ENCODE measurements around the gene ADD3. TPM values are rescaled to one million over a fixed set of nuclear protein-coding genes. Genes with fewer than 3 reads are reported as not detected.
"Not testable (repeated sequence)": the region's sequence is repeated elsewhere in the genome, so short reads cannot be mapped to it uniquely, and the experiment has no call there.

ADD3 gene
- total and polyA plus RNA-seq, 4 experiments from 2014 or later: 365 to 613 (median 449) TPM

GRCh38 chr10:109978481-109978880 lies 29.3 kb upstream of the ADD3 start:
- Histone ChIP-seq H3K27ac (ENCODE audit: low read depth, low read length) (no peak overlapping the region), H3K9me3 (ENCODE audit: control insufficient read depth in 1 of 2, low read length in 2 of 2) (no peaks in the 10 kb centered on the region), H3K4me1 (ENCODE audit: insufficient read depth, low read length) (no peaks in the 10 kb centered on the region), H3K4me3 (ENCODE audit: low read length in 2 of 2) (no peak overlapping the region), H3K36me3 (ENCODE audit: insufficient read depth, low read length) (no peaks in the 10 kb centered on the region), H3K27me3 (ENCODE audit: insufficient read depth, low read length) (no peaks in the 10 kb centered on the region)
- intact Hi-C loops (cut with micrococcal nuclease): loop anchor here (1.0 to 2.0 kb wide), 5 partner anchors 28 to 126 kb away; partner anchors contain the start of gene ADD3
- CTCF ChIA-PET (ENCODE audit: partially characterized antibody): interaction anchor here (0.7 to 8.0 kb wide), 25 partner anchors 9 to 160 kb away, joined by 3 to 62 read pairs (median 4); partner anchors contain the start of gene ADD3
- Mint-ChIP-seq H3K36me3 (no peaks in the 10 kb centered on the region), H3K9me3 (no peaks in the 10 kb centered on the region), H3K27me3 (no peaks in the 10 kb centered on the region), H3K4me1 (peaks cover 0 to 5% (median under 1%) of the 10 kb centered on the region in 4 donors), H3K4me3 (no peak overlapping the region), H3K27ac (no peak overlapping the region)
- peak; percentile 51 to 63 (median 58) for DNase-seq
- POLR2A ChIA-PET (ENCODE audit: partially characterized antibody): interaction anchor here (1.3 to 1.9 kb wide), 2 partner anchors 10 to 29 kb away, joined by 4 to 5 read pairs; partner anchors contain the start of gene ADD3

- no peaks in the 10 kb centered on the region for H3K27me3 Mint-ChIP-seq
- CTCF ChIA-PET (ENCODE audit: partially characterized antibody): interaction anchor here (0.8 to 8.0 kb wide), 21 partner anchors 9 to 317 kb away, joined by 3 to 62 read pairs (median 5); partner anchors contain the start of gene ADD3
These were observed 28.6 kb upstream of the ADD3 start for GRCh38 chr10:109979215-109979614.

GRCh38 chr10:109981650-109982049 lies 26.1 kb upstream of the ADD3 start:
- H3K9me3 Mint-ChIP-seq: peaks cover 0 to 8% (median 2%) of the 10 kb centered on the region in 8 donors
- ChIA-PET POLR2A (ENCODE audit: partially characterized antibody) (no interaction called here), CTCF (ENCODE audit: partially characterized antibody) (interaction anchor here (1.2 to 8.0 kb wide), 5 partner anchors 9 to 98 kb away, joined by 3 to 62 read pairs (median 4); no protein-coding TSS in a partner anchor)
- no peak overlapping the region for H3K27ac Mint-ChIP-seq
- H3K27me3 Mint-ChIP-seq: no peaks in the 10 kb centered on the region
- Histone ChIP-seq H3K36me3 (ENCODE audit: insufficient read depth, low read length) (no peaks in the 10 kb centered on the region), H3K4me1 (ENCODE audit: insufficient read depth, low read length) (no peaks in the 10 kb centered on the region), H3K27me3 (ENCODE audit: insufficient read depth, low read length) (no peaks in the 10 kb centered on the region), H3K9me3 (ENCODE audit: control insufficient read depth in 1 of 2, low read length in 2 of 2) (no peaks in the 10 kb centered on the region), H3K27ac (ENCODE audit: low read depth, low read length) (no peak overlapping the region), H3K4me3 (ENCODE audit: low read length in 2 of 2) (no peak overlapping the region)
- H3K4me3 Mint-ChIP-seq: no peak overlapping the region
- no peak for DNase-seq
- intact Hi-C loops (cut with micrococcal nuclease): no loop called here
- peaks cover 0 to 6% of the 10 kb centered on the region in 2 donors for H3K36me3 Mint-ChIP-seq
- H3K4me1 Mint-ChIP-seq: peaks cover 0 to 5% (median under 1%) of the 10 kb centered on the region in 4 donors

More at GRCh38 chr10:109979215-109979614, 28.6 kb upstream of the ADD3 start:
- H3K4me1 Mint-ChIP-seq: peaks cover 0 to 5% (median under 1%) of the 10 kb centered on the region in 4 donors
- no peaks in the 10 kb centered on the region for H3K4me1 ChIP-seq (ENCODE audit: insufficient read depth, low read length)
- DNase-seq: no peak
- no peaks in the 10 kb centered on the region for H3K36me3 Mint-ChIP-seq
- H3K27ac ChIP-seq (ENCODE audit: low read depth, low read length): no peak overlapping the region
- H3K4me3 ChIP-seq (ENCODE audit: low read length in 2 of 2): no peak overlapping the region
- H3K9me3 ChIP-seq (ENCODE audit: control insufficient read depth in 1 of 2, low read length in 2 of 2): no peaks in the 10 kb centered on the region
- POLR2A ChIA-PET (ENCODE audit: partially characterized antibody): interaction anchor here (1.9 kb wide), 1 partner anchor 9 kb away, joined by 5 read pairs; no protein-coding TSS in a partner anchor
- H3K4me3 Mint-ChIP-seq: no peak overlapping the region
- intact Hi-C loops (cut with micrococcal nuclease): loop anchor here (2.0 kb wide), 4 partner anchors 28 to 94 kb away; partner anchors contain the start of gene ADD3
- H3K27ac Mint-ChIP-seq: no peak overlapping the region
- no peaks in the 10 kb centered on the region for H3K36me3 ChIP-seq (ENCODE audit: insufficient read depth, low read length)
- no peaks in the 10 kb centered on the region for H3K9me3 Mint-ChIP-seq
- no peaks in the 10 kb centered on the region for H3K27me3 ChIP-seq (ENCODE audit: insufficient read depth, low read length)

- Histone ChIP-seq H3K9me3 (ENCODE audit: control insufficient read depth in 1 of 2, low read length in 2 of 2) (no peaks in the 10 kb centered on the region), H3K4me1 (ENCODE audit: insufficient read depth, low read length) (no peaks in the 10 kb centered on the region), H3K27me3 (ENCODE audit: insufficient read depth, low read length) (no peaks in the 10 kb centered on the region), H3K27ac (ENCODE audit: low read depth, low read length) (no peak overlapping the region), H3K36me3 (ENCODE audit: insufficient read depth, low read length) (no peaks in the 10 kb centered on the region), H3K4me3 (ENCODE audit: low read length in 2 of 2) (no peak overlapping the region)
- Mint-ChIP-seq H3K27me3 (no peaks in the 10 kb centered on the region), H3K36me3 (peaks cover 0 to 6% of the 10 kb centered on the region in 2 donors), H3K4me3 (no peak overlapping the region), H3K4me1 (peaks cover 0 to 5% (median under 1%) of the 10 kb centered on the region in 4 donors), H3K27ac (no peak overlapping the region), H3K9me3 (peaks cover 0 to 8% (median 2%) of the 10 kb centered on the region in 8 donors)
- CTCF ChIA-PET (ENCODE audit: partially characterized antibody): interaction anchor here (1.2 to 8.0 kb wide), 5 partner anchors 10 to 98 kb away, joined by 3 to 62 read pairs (median 4); no protein-coding TSS in a partner anchor
- intact Hi-C loops (cut with micrococcal nuclease): no loop called here
- POLR2A ChIA-PET (ENCODE audit: partially characterized antibody): no interaction called here
- DNase-seq: no peak
These were observed 25.7 kb upstream of the ADD3 start for GRCh38 chr10:109982123-109982522.

- no peaks in the 10 kb centered on the region for H3K27me3 Mint-ChIP-seq
These were observed 25.0 kb upstream of the ADD3 start for GRCh38 chr10:109982812-109983211.

GRCh38 chr10:109984013-109984412 lies 23.8 kb upstream of the ADD3 start:
- peaks cover 0 to 6% of the 10 kb centered on the region in 2 donors for H3K36me3 Mint-ChIP-seq
- Histone ChIP-seq H3K4me3 (ENCODE audit: low read length in 2 of 2) (no peak overlapping the region), H3K27me3 (ENCODE audit: insufficient read depth, low read length) (no peaks in the 10 kb centered on the region), H3K36me3 (ENCODE audit: insufficient read depth, low read length) (no peaks in the 10 kb centered on the region), H3K27ac (ENCODE audit: low read depth, low read length) (no peak overlapping the region), H3K9me3 (ENCODE audit: control insufficient read depth in 1 of 2, low read length in 2 of 2) (no peaks in the 10 kb centered on the region), H3K4me1 (ENCODE audit: insufficient read depth, low read length) (no peaks in the 10 kb centered on the region)
- intact Hi-C loops (cut with micrococcal nuclease): no loop called here
- H3K4me1 Mint-ChIP-seq: no peaks in the 10 kb centered on the region
- H3K27me3 Mint-ChIP-seq: peaks cover 0 to 1% of the 10 kb centered on the region in 2 donors
- peaks cover 0 to 8% (median 2%) of the 10 kb centered on the region in 8 donors for H3K9me3 Mint-ChIP-seq
- no peak overlapping the region for H3K4me3 Mint-ChIP-seq
- DNase-seq: no peak
- POLR2A ChIA-PET (ENCODE audit: partially characterized antibody): no interaction called here
- CTCF ChIA-PET (ENCODE audit: partially characterized antibody): no interaction called here
- no peak overlapping the region for H3K27ac Mint-ChIP-seq

More at GRCh38 chr10:109982812-109983211, 25.0 kb upstream of the ADD3 start:
- DNase-seq: no peak
- peaks cover 0 to 8% (median 2%) of the 10 kb centered on the region in 8 donors for H3K9me3 Mint-ChIP-seq
- Histone ChIP-seq H3K27me3 (ENCODE audit: insufficient read depth, low read length) (no peaks in the 10 kb centered on the region), H3K4me3 (ENCODE audit: low read length in 2 of 2) (no peak overlapping the region), H3K36me3 (ENCODE audit: insufficient read depth, low read length) (no peaks in the 10 kb centered on the region), H3K9me3 (ENCODE audit: control insufficient read depth in 1 of 2, low read length in 2 of 2) (no peaks in the 10 kb centered on the region), H3K27ac (ENCODE audit: low read depth, low read length) (no peak overlapping the region), H3K4me1 (ENCODE audit: insufficient read depth, low read length) (no peaks in the 10 kb centered on the region)
- ChIA-PET CTCF (ENCODE audit: partially characterized antibody) (interaction anchor here (1.2 to 8.0 kb wide), 4 partner anchors 11 to 99 kb away, joined by 3 to 62 read pairs (median 4); no protein-coding TSS in a partner anchor), POLR2A (ENCODE audit: partially characterized antibody) (no interaction called here)
- H3K4me1 Mint-ChIP-seq: peaks cover 0 to 5% (median under 1%) of the 10 kb centered on the region in 4 donors
- H3K4me3 Mint-ChIP-seq: no peak overlapping the region
- no peak overlapping the region for H3K27ac Mint-ChIP-seq
- peaks cover 0 to 6% of the 10 kb centered on the region in 2 donors for H3K36me3 Mint-ChIP-seq
- intact Hi-C loops (cut with micrococcal nuclease): no loop called here

- POLR2A ChIA-PET (ENCODE audit: partially characterized antibody); H3K27me3 ChIP-seq (ENCODE audit: insufficient read depth, low read length); H3K36me3 Mint-ChIP-seq; H3K36me3 ChIP-seq (ENCODE audit: insufficient read depth, low read length); H3K4me1 Mint-ChIP-seq; H3K4me3 ChIP-seq (ENCODE audit: low read length in 2 of 2); CTCF ChIA-PET (ENCODE audit: partially characterized antibody); DNase-seq; H3K9me3 Mint-ChIP-seq; H3K4me1 ChIP-seq (ENCODE audit: insufficient read depth, low read length); H3K27ac Mint-ChIP-seq; H3K27me3 Mint-ChIP-seq; H3K27ac ChIP-seq (ENCODE audit: low read depth, low read length); H3K9me3 ChIP-seq (ENCODE audit: control insufficient read depth in 1 of 2, low read length in 2 of 2); intact Hi-C loops (cut with micrococcal nuclease); H3K4me3 Mint-ChIP-seq: not testable (repeated sequence)
These were observed 22.0 kb upstream of the ADD3 start for GRCh38 chr10:109985768-109986167.

All from CD4-positive, alpha-beta memory T cell (primary cell).